K562 (cell line): Measurements from ENCODE around the gene PVALEF. TPM values are rescaled to one million over a fixed set of nuclear protein-coding genes. Genes with fewer than 3 reads are reported as not detected.
A peak's percentile ranks its signal among the peaks of the same experiment; 100 is the strongest.

Experiments used
- ARID1B ChIP-seq: fragments of 450-650 bp; IDR thresholded peaks from 2 replicates; pipeline ENCODE4 v1.6.1; 2016; ENCODE audit warnings: antibody characterized with exemption, mild to moderate bottlenecking, inconsistent platforms
- ASH1L ChIP-seq: fragments of 450-650 bp; IDR thresholded peaks from 2 replicates; pipeline ENCODE4 v1.6.1; 2018; ENCODE audit warnings: borderline replicate concordance, mild to moderate bottlenecking, low read depth; ENCODE audit not compliant: partially characterized antibody
- CBFA2T3 ChIP-seq: fragments of 450-650 bp; IDR thresholded peaks from 2 replicates; pipeline ENCODE4 v1.6.1; 2017
- E2F1 ChIP-seq: sonication (generic); formaldehyde crosslinking; IDR thresholded peaks from 2 replicates; pipeline ENCODE4 v1.8.1; 2023; ENCODE audit warnings: mild to moderate bottlenecking, missing genetic modification reagents, moderate library complexity
- FOXM1 ChIP-seq, 2 experiments: fragments of 450-650 bp in 1 of 2; sonication (generic) in 1 of 2; formaldehyde crosslinking in 1 of 2; IDR thresholded peaks; 2 replicates each; pipeline versions ENCODE4 v1.6.1 to v1.9.0; 2017 to 2022; ENCODE audit warnings: low read depth in 2 of 2, mild to moderate bottlenecking in 2 of 2, missing genetic modification reagents in 1 of 2, moderate library complexity in 1 of 2
- GABPA ChIP-seq: fragments of 200-800 bp; sonication (Bioruptor generic); conservative IDR thresholded peaks from 2 replicates; pipeline ENCODE4 v1.6.1; 2016; ENCODE audit warnings: low read depth, missing genetic modification characterization, missing compliant biosample characterization
- MEF2A ChIP-seq: IDR thresholded peaks from 2 replicates; pipeline ENCODE4 v1.6.1; 2011; ENCODE audit warnings: low read depth, mild to moderate bottlenecking, low read length, moderate library complexity; ENCODE audit not compliant: control insufficient read depth
- MTA2 ChIP-seq: fragments of 450-650 bp; IDR thresholded peaks from 2 replicates; pipeline ENCODE4 v1.6.1; 2016; ENCODE audit warnings: low read depth
- NFE2 ChIP-seq: IDR thresholded peaks from 2 replicates; pipeline ENCODE4 v1.6.1; 2014; ENCODE audit warnings: antibody characterized with exemption, low read depth
- PHF20 ChIP-seq: fragments of 450-650 bp; IDR thresholded peaks from 2 replicates; pipeline ENCODE4 v1.6.1; 2018; ENCODE audit not compliant: partially characterized antibody
- PURB ChIP-seq: sonication (generic); formaldehyde crosslinking; IDR thresholded peaks from 2 replicates; pipeline ENCODE4 v1.9.0; 2021; ENCODE audit warnings: low read depth, mild to moderate bottlenecking, missing genetic modification reagents
- RFX5 ChIP-seq: IDR thresholded peaks from 2 replicates; pipeline ENCODE4 v1.6.1; 2011; ENCODE audit warnings: low read depth, mild to moderate bottlenecking, improper control_type of control experiment, low read length
- SAP30 ChIP-seq: fragments of 200-600 bp; sonication (generic); IDR thresholded peaks from 2 replicates; pipeline ENCODE4 v1.6.1; 2012; ENCODE audit warnings: borderline replicate concordance, low read depth, mild to moderate bottlenecking, moderate library complexity, low read length, control low read depth, inconsistent platforms; ENCODE audit not compliant: insufficient read depth, poor library complexity, severe bottlenecking
- SLC30A9 ChIP-seq: fragments of 250-450 bp; sonication (Bioruptor Pico); IDR thresholded peaks from 2 replicates; pipeline ENCODE4 v1.8.0; 2022; ENCODE audit warnings: mild to moderate bottlenecking, moderate library complexity
- SMAD3 ChIP-seq: fragments of 450-650 bp; formaldehyde crosslinking; conservative IDR thresholded peaks from 2 replicates; pipeline ENCODE4 v1.4.0; 2020; ENCODE audit warnings: mild to moderate bottlenecking
- SMARCA4 ChIP-seq: fragments of 450-650 bp; IDR thresholded peaks from 2 replicates; pipeline ENCODE4 v1.6.1; 2016
- SMARCB1 ChIP-seq: IDR thresholded peaks from 2 replicates; pipeline ENCODE4 v1.6.1; 2011; ENCODE audit warnings: improper control_type of control experiment, low read depth; ENCODE audit not compliant: insufficient read length
- TSC22D4 ChIP-seq: fragments of 450-650 bp; IDR thresholded peaks from 2 replicates; pipeline ENCODE4 v1.6.1; 2016; ENCODE audit warnings: missing genetic modification characterization, missing biosample characterization, control low read depth
- ZFX ChIP-seq: sonication (generic); formaldehyde crosslinking; IDR thresholded peaks from 2 replicates; pipeline ENCODE4 v1.8.0; 2022; ENCODE audit warnings: mild to moderate bottlenecking, missing genetic modification reagents, moderate library complexity
- ZKSCAN8 ChIP-seq: fragments of 200-800 bp; sonication (Bioruptor generic); IDR thresholded peaks from 2 replicates; pipeline ENCODE4 v1.6.1; 2016; ENCODE audit warnings: missing genetic modification characterization, missing compliant biosample characterization
- ZNF436 ChIP-seq: fragments of 250-450, 450-650 bp; sonication (Bioruptor Pico); formaldehyde crosslinking; IDR thresholded peaks from 2 replicates; pipeline ENCODE4 v1.7.0; 2020; ENCODE audit warnings: mild to moderate bottlenecking
- ZNF699 ChIP-seq: fragments of 250-450 bp; sonication (Bioruptor Pico); IDR thresholded peaks from 2 replicates; pipeline ENCODE4 v1.8.0; 2021; ENCODE audit warnings: mild to moderate bottlenecking, moderate library complexity; ENCODE audit not compliant: insufficient replicate concordance
- ZNF778 ChIP-seq: fragments of 450-650 bp; formaldehyde crosslinking; IDR thresholded peaks from 2 replicates; pipeline ENCODE4 v1.4.0; 2020; ENCODE audit warnings: mild to moderate bottlenecking, moderate library complexity
- polyA plus RNA-seq, 8 experiments: library from polyadenylated mRNA; depleted of rRNA in 4 of 8; stranded (reverse) in 5 of 8; unstranded in 3 of 8; fragments of >200 nt; fragmentation: Nextera tagmentation in 2 of 8; fragmentation: Illumina TruSeq in 1 of 8; extraction: Ambion mirVana in 2 of 8; extraction: Trizol in 1 of 8; gene quantifications; 2 replicates each; pipeline versions ENCODE4 v1.2.1 to v1.2.3, GENCODE V29; 2011 to 2014; ENCODE audit warnings: inconsistent platforms in 1 of 8, missing spikeins in 1 of 8
- total RNA-seq, 7 experiments: library from RNA; depleted of rRNA in 6 of 7; stranded (reverse); fragments of >200 nt in 6 of 7; fragmentation: Illumina TruSeq in 2 of 7; extraction: Trizol in 2 of 7; gene quantifications; 2 replicates each; pipeline versions ENCODE4 v1.2.1 to v1.2.3, GENCODE V29; 2011 to 2021; ENCODE audit warnings: low replicate concordance in 1 of 7
- TF ChIP-seq, protein P1 (sequence below): sonication (generic); formaldehyde crosslinking; IDR thresholded peaks from 2 replicates; pipeline ENCODE4 v1.8.1; 2023; ENCODE audit warnings: mild to moderate bottlenecking, missing genetic modification reagents
- TF ChIP-seq, protein P2 (sequence below): fragments of 250-450 bp; sonication (Bioruptor Pico); IDR thresholded peaks from 2 replicates; pipeline ENCODE4 v1.5.0; 2020; ENCODE audit warnings: mild to moderate bottlenecking

Gene PVALEF
- total and polyA plus RNA-seq, 9 of the 15 experiments (the other 6 are each of a cell fraction or from before 2014, with no cell fraction given) = not detected

GRCh38 chr17:81119223-81120148, 45.8 kb upstream of the PVALEF start (continued):
- TF ChIP-seq, protein P1, sequence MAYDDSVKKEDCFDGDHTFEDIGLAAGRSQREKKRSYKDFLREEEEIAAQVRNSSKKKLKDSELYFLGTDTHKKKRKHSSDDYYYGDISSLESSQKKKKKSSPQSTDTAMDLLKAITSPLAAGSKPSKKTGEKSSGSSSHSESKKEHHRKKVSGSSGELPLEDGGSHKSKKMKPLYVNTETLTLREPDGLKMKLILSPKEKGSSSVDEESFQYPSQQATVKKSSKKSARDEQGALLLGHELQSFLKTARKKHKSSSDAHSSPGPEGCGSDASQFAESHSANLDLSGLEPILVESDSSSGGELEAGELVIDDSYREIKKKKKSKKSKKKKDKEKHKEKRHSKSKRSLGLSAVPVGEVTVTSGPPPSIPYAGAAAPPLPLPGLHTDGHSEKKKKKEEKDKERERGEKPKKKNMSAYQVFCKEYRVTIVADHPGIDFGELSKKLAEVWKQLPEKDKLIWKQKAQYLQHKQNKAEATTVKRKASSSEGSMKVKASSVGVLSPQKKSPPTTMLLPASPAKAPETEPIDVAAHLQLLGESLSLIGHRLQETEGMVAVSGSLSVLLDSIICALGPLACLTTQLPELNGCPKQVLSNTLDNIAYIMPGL (CRISPR knock-in tag) = 0 out of 2 replicates have a peak, but pooled peaks have one; percentile 58
- no peak for TF ChIP-seq MEF2A
- TF ChIP-seq ZKSCAN8 (CRISPR knock-in tag) = no peak
- no peak for TF ChIP-seq PURB (CRISPR knock-in tag)
- no peak for TF ChIP-seq E2F1 (CRISPR knock-in tag)
- no peak for TF ChIP-seq NFE2
- no peak for TF ChIP-seq FOXM1 (IDR thresholded peaks at IDR 0.05; ENCODE audit: low read depth)
- TF ChIP-seq FOXM1 (CRISPR knock-in tag; IDR thresholded peaks at IDR 0.05; ENCODE audit: low read depth) = no peak
- peak; percentile 79 for TF ChIP-seq ZFX (CRISPR knock-in tag)
- peak; percentile 80; the same call in 1 of the 2 replicates for TF ChIP-seq RFX5
- TF ChIP-seq ZNF436 (CRISPR knock-in tag) = no peak
- no peak for TF ChIP-seq ARID1B
- no peak for TF ChIP-seq TSC22D4
- peak; percentile 74 for TF ChIP-seq GABPA (tag)
- TF ChIP-seq SLC30A9 (CRISPR knock-in tag) = no peak
- TF ChIP-seq CBFA2T3 = 0 out of 2 replicates have a peak, but pooled peaks have one; percentile 2
- TF ChIP-seq SAP30 = no peak
- TF ChIP-seq, protein P2, sequence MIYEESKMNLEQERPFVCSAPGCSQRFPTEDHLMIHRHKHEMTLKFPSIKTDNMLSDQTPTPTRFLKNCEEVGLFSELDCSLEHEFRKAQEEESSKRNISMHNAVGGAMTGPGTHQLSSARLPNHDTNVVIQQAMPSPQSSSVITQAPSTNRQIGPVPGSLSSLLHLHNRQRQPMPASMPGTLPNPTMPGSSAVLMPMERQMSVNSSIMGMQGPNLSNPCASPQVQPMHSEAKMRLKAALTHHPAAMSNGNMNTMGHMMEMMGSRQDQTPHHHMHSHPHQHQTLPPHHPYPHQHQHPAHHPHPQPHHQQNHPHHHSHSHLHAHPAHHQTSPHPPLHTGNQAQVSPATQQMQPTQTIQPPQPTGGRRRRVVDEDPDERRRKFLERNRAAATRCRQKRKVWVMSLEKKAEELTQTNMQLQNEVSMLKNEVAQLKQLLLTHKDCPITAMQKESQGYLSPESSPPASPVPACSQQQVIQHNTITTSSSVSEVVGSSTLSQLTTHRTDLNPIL (CRISPR knock-in tag) = no peak
- TF ChIP-seq PHF20 = peak; percentile 38
- no peak for TF ChIP-seq SMAD3 (CRISPR knock-in tag)
- TF ChIP-seq SMARCA4 = no peak
- no peak for TF ChIP-seq SMARCB1
- TF ChIP-seq MTA2 = no peak
- TF ChIP-seq ASH1L = no peak
- no peak for TF ChIP-seq ZNF699 (CRISPR knock-in tag)
- no peak for TF ChIP-seq ZNF778 (CRISPR knock-in tag)
